ENCODE data around the gene ACTL7A. TPM values are rescaled to one million over a fixed set of nuclear protein-coding genes. Genes with fewer than 3 reads are reported as not detected.
"Not testable (repeated sequence)": the region's sequence is repeated elsewhere in the genome, so short reads cannot be mapped to it uniquely, and the experiment has no call there.

ACTL7A gene
- total RNA-seq, 1 donor from 2014 or later, result not detected

GRCh38 chr9:108877524-108877923, 15.5 kb downstream of the ACTL7A start:
- DNase-seq (ENCODE audit: low read depth in 2 of 2), result no peak

- no peak for DNase-seq (ENCODE audit: low read depth in 2 of 2)
Measured at GRCh38 chr9:108880738-108881316, 18.8 kb downstream of the ACTL7A start.

- no peak for DNase-seq (ENCODE audit: low read depth in 2 of 2)
Measured at GRCh38 chr9:108882052-108882888, 20.2 kb downstream of the ACTL7A start.

GRCh38 chr9:108883085-108883484, 21.0 kb downstream of the ACTL7A start:
- no peak for DNase-seq (ENCODE audit: low read depth in 2 of 2)

GRCh38 chr9:108884701-108885100, 22.6 kb downstream of the ACTL7A start:
- DNase-seq (ENCODE audit: low read depth in 2 of 2), result no peak

- DNase-seq (ENCODE audit: low read depth in 2 of 2), result peak; percentile 22 to 80
Measured at GRCh38 chr9:108885643-108886348, 23.7 kb downstream of the ACTL7A start.

GRCh38 chr9:108886594-108887271, 24.7 kb downstream of the ACTL7A start:
- not testable (repeated sequence) for DNase-seq (ENCODE audit: low read depth in 2 of 2)

- DNase-seq (ENCODE audit: low read depth in 2 of 2), result peak; percentile 11 to 48
Measured at GRCh38 chr9:108889649-108890067, 27.6 kb downstream of the ACTL7A start.

- DNase-seq (ENCODE audit: low read depth in 2 of 2), result peak in 1 of 2 donors; percentile 19
Measured at GRCh38 chr9:108894225-108894997, 32.3 kb downstream of the ACTL7A start.

GRCh38 chr9:108897324-108898096, 35.4 kb downstream of the ACTL7A start:
- DNase-seq (ENCODE audit: low read depth in 2 of 2), result no peak

- not testable (repeated sequence) for DNase-seq (ENCODE audit: low read depth in 2 of 2)
Measured at GRCh38 chr9:108899023-108899695, 37.1 kb downstream of the ACTL7A start.

- no peak for DNase-seq (ENCODE audit: low read depth in 2 of 2)
Measured at GRCh38 chr9:108900176-108900575, 38.1 kb downstream of the ACTL7A start.

GRCh38 chr9:108903420-108904103, 41.5 kb downstream of the ACTL7A start:
- no peak for DNase-seq (ENCODE audit: low read depth in 2 of 2)

GRCh38 chr9:108904161-108904560, 42.1 kb downstream of the ACTL7A start:
- no peak for DNase-seq (ENCODE audit: low read depth in 2 of 2)

GRCh38 chr9:108905494-108905893, 43.4 kb downstream of the ACTL7A start:
- DNase-seq (ENCODE audit: low read depth in 2 of 2), result no peak

- no peak for DNase-seq (ENCODE audit: low read depth in 2 of 2)
Measured at GRCh38 chr9:108910402-108910801, 48.3 kb downstream of the ACTL7A start.

GRCh38 chr9:108910914-108911313, 48.8 kb downstream of the ACTL7A start:
- no peak for DNase-seq (ENCODE audit: low read depth in 2 of 2)

GRCh38 chr9:108911820-108912219, 49.8 kb downstream of the ACTL7A start:
- no peak for DNase-seq (ENCODE audit: low read depth in 2 of 2)

All from dermis microvascular lymphatic vessel endothelial cell (primary cell).